Panc1 (cell line): ENCODE measurements around the gene FAM124B.

Source experiments
- POLR2AphosphoS5 ChIP-seq: IDR thresholded peaks from 2 replicates; pipeline ENCODE4 v1.6.1; 2012; ENCODE audit warnings: mild to moderate bottlenecking, low read depth, low read length, moderate library complexity
- SIN3A ChIP-seq: IDR thresholded peaks from 2 replicates; pipeline ENCODE4 v1.6.1; 2012; ENCODE audit warnings: low read depth, mild to moderate bottlenecking, low read length, moderate library complexity, borderline replicate concordance; ENCODE audit not compliant: insufficient read depth
- TCF7L2 ChIP-seq: IDR thresholded peaks from 2 replicates; pipeline ENCODE4 v1.6.1; 2011; ENCODE audit warnings: mild to moderate bottlenecking, low read depth, low read length, inconsistent platforms
- TF ChIP-seq, protein P1 (sequence below): fragments of 450-650 bp; IDR thresholded peaks from 2 replicates; pipeline ENCODE4 v1.5.1; 2017; ENCODE audit warnings: mild to moderate bottlenecking

DNA sequence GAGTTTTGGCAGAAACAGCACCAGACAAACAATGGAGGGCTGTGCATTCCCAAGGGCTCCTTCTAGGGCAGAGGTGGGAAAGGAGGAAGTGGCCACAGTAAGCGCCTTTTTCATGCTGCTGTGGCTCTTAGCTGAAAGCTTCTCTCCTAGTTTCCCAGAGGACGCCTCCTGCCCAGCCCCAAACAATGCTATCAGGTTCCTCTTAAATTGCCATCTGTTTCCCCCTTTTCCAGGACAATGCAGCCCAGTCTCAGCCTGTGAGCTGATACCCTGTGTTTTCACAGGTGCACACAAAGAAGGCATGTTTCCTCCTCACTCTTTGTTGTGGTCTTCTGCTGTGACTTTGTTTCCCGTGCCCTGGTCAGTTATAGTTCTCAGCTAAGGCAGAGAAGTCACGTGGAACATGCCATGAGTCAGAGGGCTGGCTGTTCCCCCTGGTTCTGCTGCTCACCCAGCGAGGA lies 5.4 kb upstream of the FAM124B start:
- TF ChIP-seq, protein P1, sequence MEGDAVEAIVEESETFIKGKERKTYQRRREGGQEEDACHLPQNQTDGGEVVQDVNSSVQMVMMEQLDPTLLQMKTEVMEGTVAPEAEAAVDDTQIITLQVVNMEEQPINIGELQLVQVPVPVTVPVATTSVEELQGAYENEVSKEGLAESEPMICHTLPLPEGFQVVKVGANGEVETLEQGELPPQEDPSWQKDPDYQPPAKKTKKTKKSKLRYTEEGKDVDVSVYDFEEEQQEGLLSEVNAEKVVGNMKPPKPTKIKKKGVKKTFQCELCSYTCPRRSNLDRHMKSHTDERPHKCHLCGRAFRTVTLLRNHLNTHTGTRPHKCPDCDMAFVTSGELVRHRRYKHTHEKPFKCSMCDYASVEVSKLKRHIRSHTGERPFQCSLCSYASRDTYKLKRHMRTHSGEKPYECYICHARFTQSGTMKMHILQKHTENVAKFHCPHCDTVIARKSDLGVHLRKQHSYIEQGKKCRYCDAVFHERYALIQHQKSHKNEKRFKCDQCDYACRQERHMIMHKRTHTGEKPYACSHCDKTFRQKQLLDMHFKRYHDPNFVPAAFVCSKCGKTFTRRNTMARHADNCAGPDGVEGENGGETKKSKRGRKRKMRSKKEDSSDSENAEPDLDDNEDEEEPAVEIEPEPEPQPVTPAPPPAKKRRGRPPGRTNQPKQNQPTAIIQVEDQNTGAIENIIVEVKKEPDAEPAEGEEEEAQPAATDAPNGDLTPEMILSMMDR: no peak
- TF ChIP-seq TCF7L2 (no peak), SIN3A (no peak), POLR2AphosphoS5 (no peak)
